ENCODE data around the gene DNMT3B. TPM values are rescaled to one million over a fixed set of nuclear protein-coding genes. Genes with fewer than 3 reads are reported as not detected.

Gene DNMT3B
- polyA plus RNA-seq, 3 donors: 0.39 to 0.44 TPM; not detected in 1

DNA sequence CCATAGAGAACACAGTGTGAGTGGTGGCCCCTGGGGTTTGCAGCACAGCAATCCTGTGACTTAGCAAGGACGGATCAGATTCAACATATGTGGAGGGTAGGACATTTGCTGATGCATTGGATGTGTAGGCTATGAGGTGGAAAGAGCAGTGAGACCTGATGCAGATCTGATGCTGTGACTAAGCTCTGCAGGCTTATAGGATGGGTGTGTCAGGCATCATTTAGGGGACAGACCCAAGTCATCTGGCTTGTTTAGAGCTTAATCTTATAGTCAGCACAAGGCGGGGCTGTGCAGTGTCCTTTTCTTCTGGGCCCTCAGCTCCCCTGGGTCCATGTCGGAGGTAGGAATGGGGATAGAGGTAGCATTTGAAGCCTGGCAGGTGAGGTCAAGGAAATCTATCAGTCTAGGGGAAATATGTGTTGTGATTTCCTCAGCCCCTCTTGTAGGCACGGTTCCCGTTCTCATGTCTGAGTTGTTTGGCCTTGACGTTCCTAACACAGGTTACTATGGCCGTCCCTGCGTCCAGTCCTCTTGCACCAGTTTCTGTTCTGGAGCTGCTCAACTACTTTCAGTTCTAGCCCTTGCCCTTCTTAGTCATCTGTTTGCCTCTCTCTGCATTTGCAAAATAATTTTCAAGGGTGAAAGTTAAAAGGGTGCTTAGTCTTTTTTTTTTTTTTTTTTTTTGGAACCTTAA is 42.0 kb downstream of the DNMT3B start:
- Histone ChIP-seq H3K4me2 (replicated peaks; ENCODE audit: extremely low read depth, low read length, poor library complexity, severe bottlenecking) (no peak overlapping the region), H3K36me3 (replicated peaks in 1 of 2; ENCODE audit: control insufficient read depth in 1 of 2, insufficient read depth in 2 of 2, low read length in 2 of 2) (peaks cover 0 to 19% of the 10 kb centered on the region in 2 donors), H3K27me3 (ENCODE audit: control insufficient read depth in 2 of 2, insufficient read depth in 2 of 2, low read length in 2 of 2) (no peaks in the 10 kb centered on the region), H3K4me1 (ENCODE audit: control insufficient read depth in 1 of 2, insufficient read depth in 2 of 2, low read length in 2 of 2) (peaks cover 0 to 5% of the 10 kb centered on the region in 2 donors), H3K9ac (ENCODE audit: insufficient read depth, low read length, poor library complexity, severe bottlenecking) (no peak overlapping the region), H3K79me2 (ENCODE audit: insufficient read depth, low read length) (no peaks in the 10 kb centered on the region), H4K20me1 (ENCODE audit: insufficient read depth, low read length) (no peaks in the 10 kb centered on the region), H3K4me3 (replicated peaks in 1 of 3; ENCODE audit: low read depth in 2 of 3, low read length in 3 of 3) (no peak overlapping the region), H2AFZ (ENCODE audit: insufficient read depth, low read depth, low read length, poor library complexity, severe bottlenecking) (no peak overlapping the region), H3K9me3 (replicated peaks in 1 of 2; ENCODE audit: control insufficient read depth in 1 of 2, insufficient read depth in 1 of 2, low read length in 2 of 2) (no peaks in the 10 kb centered on the region), H3K27ac (ENCODE audit: low read depth in 1 of 2, low read length in 2 of 2) (no peak overlapping the region)
- Mint-ChIP-seq H3K4me3 (no peak overlapping the region), H3K27me3 (ENCODE audit: low read depth in 3 of 3) (no peaks in the 10 kb centered on the region), H3K4me1 (peaks cover 6% of the 10 kb centered on the region), H3K27ac (no peak overlapping the region), H3K36me3 (peaks cover 5 to 33% of the 10 kb centered on the region in 2 donors), H3K9me3 (no peaks in the 10 kb centered on the region)
- DNase-seq: no peak
- TF ChIP-seq, protein P1, sequence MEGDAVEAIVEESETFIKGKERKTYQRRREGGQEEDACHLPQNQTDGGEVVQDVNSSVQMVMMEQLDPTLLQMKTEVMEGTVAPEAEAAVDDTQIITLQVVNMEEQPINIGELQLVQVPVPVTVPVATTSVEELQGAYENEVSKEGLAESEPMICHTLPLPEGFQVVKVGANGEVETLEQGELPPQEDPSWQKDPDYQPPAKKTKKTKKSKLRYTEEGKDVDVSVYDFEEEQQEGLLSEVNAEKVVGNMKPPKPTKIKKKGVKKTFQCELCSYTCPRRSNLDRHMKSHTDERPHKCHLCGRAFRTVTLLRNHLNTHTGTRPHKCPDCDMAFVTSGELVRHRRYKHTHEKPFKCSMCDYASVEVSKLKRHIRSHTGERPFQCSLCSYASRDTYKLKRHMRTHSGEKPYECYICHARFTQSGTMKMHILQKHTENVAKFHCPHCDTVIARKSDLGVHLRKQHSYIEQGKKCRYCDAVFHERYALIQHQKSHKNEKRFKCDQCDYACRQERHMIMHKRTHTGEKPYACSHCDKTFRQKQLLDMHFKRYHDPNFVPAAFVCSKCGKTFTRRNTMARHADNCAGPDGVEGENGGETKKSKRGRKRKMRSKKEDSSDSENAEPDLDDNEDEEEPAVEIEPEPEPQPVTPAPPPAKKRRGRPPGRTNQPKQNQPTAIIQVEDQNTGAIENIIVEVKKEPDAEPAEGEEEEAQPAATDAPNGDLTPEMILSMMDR (IDR thresholded peaks at IDR 0.05): no peak
- 95% methylated on average over 6 of the region's 8 CpGs for WGBS (ENCODE audit: insufficient coverage)
- intact Hi-C loops (cut with micrococcal nuclease): no loop called here

DNA sequence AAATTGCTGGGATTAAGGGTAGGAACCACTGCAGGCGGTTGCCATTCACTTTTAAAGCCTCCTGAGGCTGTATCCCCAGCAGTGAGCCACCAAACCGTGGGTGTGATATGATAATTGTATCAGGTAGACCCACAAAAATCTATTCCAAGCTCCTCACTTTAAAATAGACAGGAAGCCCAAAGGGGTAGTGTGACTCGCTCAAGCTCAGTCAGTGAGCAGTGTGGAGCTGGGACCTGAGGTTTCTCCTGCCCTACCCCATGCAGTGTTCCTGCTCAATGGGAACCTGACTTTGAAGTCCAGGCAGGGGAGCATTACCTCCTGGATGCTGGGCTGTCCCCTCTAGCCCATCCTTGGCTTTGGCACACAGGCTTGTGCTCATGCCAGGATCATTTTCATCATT is 42.6 kb downstream of the DNMT3B start:
- no CpG with 5 or more reads among the region's 3 CpGs for WGBS (ENCODE audit: insufficient coverage)
- Histone ChIP-seq H3K27me3 (ENCODE audit: control insufficient read depth in 2 of 2, insufficient read depth in 2 of 2, low read length in 2 of 2) (no peaks in the 10 kb centered on the region), H3K36me3 (replicated peaks in 1 of 2; ENCODE audit: control insufficient read depth in 1 of 2, insufficient read depth in 2 of 2, low read length in 2 of 2) (peaks cover 0 to 18% of the 10 kb centered on the region in 2 donors), H3K9ac (ENCODE audit: insufficient read depth, low read length, poor library complexity, severe bottlenecking) (no peak overlapping the region), H3K27ac (ENCODE audit: low read depth in 1 of 2, low read length in 2 of 2) (no peak overlapping the region), H3K4me1 (ENCODE audit: control insufficient read depth in 1 of 2, insufficient read depth in 2 of 2, low read length in 2 of 2) (peaks cover 0 to 5% of the 10 kb centered on the region in 2 donors), H4K20me1 (ENCODE audit: insufficient read depth, low read length) (no peaks in the 10 kb centered on the region), H3K79me2 (ENCODE audit: insufficient read depth, low read length) (no peaks in the 10 kb centered on the region), H3K4me2 (replicated peaks; ENCODE audit: extremely low read depth, low read length, poor library complexity, severe bottlenecking) (no peak overlapping the region), H2AFZ (ENCODE audit: insufficient read depth, low read depth, low read length, poor library complexity, severe bottlenecking) (no peak overlapping the region), H3K4me3 (replicated peaks in 1 of 3; ENCODE audit: low read depth in 2 of 3, low read length in 3 of 3) (no peak overlapping the region), H3K9me3 (replicated peaks in 1 of 2; ENCODE audit: control insufficient read depth in 1 of 2, insufficient read depth in 1 of 2, low read length in 2 of 2) (no peaks in the 10 kb centered on the region)
- no peaks in the 10 kb centered on the region for H3K27me3 Mint-ChIP-seq (ENCODE audit: low read depth in 3 of 3)
- H3K4me3 Mint-ChIP-seq: no peak overlapping the region
- H3K4me1 Mint-ChIP-seq: peaks cover 6% of the 10 kb centered on the region
- peaks cover 5 to 36% of the 10 kb centered on the region in 2 donors for H3K36me3 Mint-ChIP-seq
- H3K27ac Mint-ChIP-seq: no peak overlapping the region
- intact Hi-C loops (cut with micrococcal nuclease): no loop called here
- no peaks in the 10 kb centered on the region for H3K9me3 Mint-ChIP-seq
- no peak for DNase-seq
- TF ChIP-seq, protein P1 (IDR thresholded peaks at IDR 0.05): no peak
